Measurements from ENCODE around the gene KLF15. TPM values are rescaled to one million over a fixed set of nuclear protein-coding genes. Genes with fewer than 3 reads are reported as not detected.

The KLF15 gene
- total and polyA plus RNA-seq, 2 of the 4 experiments (the other 2 are of a cell fraction), result 0.18 to 0.24 TPM

- Histone ChIP-seq H3K56ac (ENCODE audit: extremely low read depth, insufficient read depth, low read length) (peak overlapping the region; percentile 77), H4K91ac (ENCODE audit: insufficient read depth, low read depth, low read length) (peak overlapping the region; percentile 92), H3K27ac (ENCODE audit: insufficient read depth, low read length) (peak overlapping the region; percentile 58), H3K18ac (ENCODE audit: low read depth, low read length) (peak overlapping the region; percentile 95; the same call in 1 of the 2 replicates), H2AK9ac (replicated peaks; ENCODE audit: low read depth, low read length, poor library complexity) (peak overlapping the region; percentile 1), H3K4me1 (ENCODE audit: control insufficient read depth, insufficient read depth, low read length) (peaks cover 14% of the 10 kb centered on the region), H2BK120ac (ENCODE audit: low read depth, low read length) (peak overlapping the region; percentile 94), H3K4me2 (ENCODE audit: low read depth, low read length) (peak overlapping the region; percentile 70; the same call in 1 of the 2 replicates), H3K23ac (ENCODE audit: low read depth, low read length) (peak overlapping the region; percentile 97), H2AK5ac (ENCODE audit: low read depth, low read length) (peak overlapping the region; percentile 78; the same call in 1 of the 2 replicates), H3K79me1 (ENCODE audit: low read depth in 1 of 2, low read length in 2 of 2) (no peaks in the 10 kb centered on the region), H3K4ac (ENCODE audit: low read depth, low read length) (peak overlapping the region; percentile 95), H3K36me3 (ENCODE audit: control insufficient read depth, insufficient read depth, low read length) (no peaks in the 10 kb centered on the region), H3K9me3 (ENCODE audit: control insufficient read depth, insufficient read depth, low read length) (peaks cover 4% of the 10 kb centered on the region; the same call in 1 of the 2 replicates), H4K8ac (ENCODE audit: low read depth in 2 of 2, low read length in 2 of 2) (peak overlapping the region; percentile 41 to 90; a peak in 3 of 4 replicates), H3K9ac (ENCODE audit: low read depth, low read length) (no peak overlapping the region), H2BK15ac (ENCODE audit: low read depth, low read length) (peak overlapping the region; percentile 93; the same call in 2 of the 3 replicates), H2BK20ac (ENCODE audit: low read depth, low read length) (peak overlapping the region; percentile 96), H4K20me1 (ENCODE audit: insufficient read depth, low read length) (no peaks in the 10 kb centered on the region), H2AFZ (replicated peaks; ENCODE audit: low read length, poor library complexity) (peak overlapping the region; percentile 73), H3K4me3 (ENCODE audit: insufficient read depth, low read depth, low read length) (no peak overlapping the region), H4K5ac (ENCODE audit: low read depth, low read length) (peak overlapping the region; percentile 97), H3K27me3 (ENCODE audit: control insufficient read depth, insufficient read depth, low read length) (no peaks in the 10 kb centered on the region), H2BK5ac (ENCODE audit: low read depth, low read length, poor library complexity, severe bottlenecking) (peak overlapping the region; percentile 98), H3K14ac (replicated peaks; ENCODE audit: low read depth, low read length) (peak overlapping the region; percentile 92), H3K9me1 (ENCODE audit: insufficient read depth, low read length) (peaks cover 13% of the 10 kb centered on the region)
- ChIA-PET CTCF (interaction anchor here (0.5 to 0.7 kb wide), 3 partner anchors 59 to 239 kb away, joined by 3 to 4 read pairs (median 3); no protein-coding TSS in a partner anchor), POLR2A (ENCODE audit: unreplicated experiment) (no interaction called here)
- dilution Hi-C loops (cut with HindIII; ENCODE audit: low sequenced_read_pairs, unreplicated experiment), result no loop called here
- no TSS peak for BruUV-seq (replicated peaks)
- TF ChIP-seq CEBPB (IDR thresholded peaks at IDR 0.05; ENCODE audit: low read depth, low read length), result no peak
- no peak for TF ChIP-seq FOS (IDR thresholded peaks at IDR 0.05; ENCODE audit: low read depth, low read length)
- TF ChIP-seq MXI1 (IDR thresholded peaks at IDR 0.05; ENCODE audit: borderline replicate concordance, low read depth, low read length), result no peak
- no peak for TF ChIP-seq RFX5 (IDR thresholded peaks at IDR 0.05; ENCODE audit: low read depth, low read length)
- TF ChIP-seq, protein P1, sequence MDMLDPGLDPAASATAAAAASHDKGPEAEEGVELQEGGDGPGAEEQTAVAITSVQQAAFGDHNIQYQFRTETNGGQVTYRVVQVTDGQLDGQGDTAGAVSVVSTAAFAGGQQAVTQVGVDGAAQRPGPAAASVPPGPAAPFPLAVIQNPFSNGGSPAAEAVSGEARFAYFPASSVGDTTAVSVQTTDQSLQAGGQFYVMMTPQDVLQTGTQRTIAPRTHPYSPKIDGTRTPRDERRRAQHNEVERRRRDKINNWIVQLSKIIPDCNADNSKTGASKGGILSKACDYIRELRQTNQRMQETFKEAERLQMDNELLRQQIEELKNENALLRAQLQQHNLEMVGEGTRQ (IDR thresholded peaks at IDR 0.05; ENCODE audit: low read depth, low read length), result no peak
- TF ChIP-seq SMC3 (IDR thresholded peaks at IDR 0.05; ENCODE audit: low read depth, low read length), result no peak
- TF ChIP-seq NFE2L2 (IDR thresholded peaks at IDR 0.05; ENCODE audit: low read depth, low read length), result no peak
- TF ChIP-seq BHLHE40 (IDR thresholded peaks at IDR 0.05; ENCODE audit: low read depth, low read length), result no peak
- TF ChIP-seq RAD21 (IDR thresholded peaks at IDR 0.05; ENCODE audit: low read length), result no peak
- no peak for TF ChIP-seq MAFK (IDR thresholded peaks at IDR 0.05; ENCODE audit: low read depth, low read length)
- TF ChIP-seq CHD1 (IDR thresholded peaks at IDR 0.05; ENCODE audit: low read depth, low read length), result no peak
- no peak for TF ChIP-seq MAZ (IDR thresholded peaks at IDR 0.05; ENCODE audit: borderline replicate concordance, low read depth, low read length)
- no peak for TF ChIP-seq RCOR1 (IDR thresholded peaks at IDR 0.05; ENCODE audit: insufficient replicate concordance, low read length)
- no peak for TF ChIP-seq POLR2A (IDR thresholded peaks at IDR 0.05; ENCODE audit: low read depth, low read length)
- TF ChIP-seq, protein P2, sequence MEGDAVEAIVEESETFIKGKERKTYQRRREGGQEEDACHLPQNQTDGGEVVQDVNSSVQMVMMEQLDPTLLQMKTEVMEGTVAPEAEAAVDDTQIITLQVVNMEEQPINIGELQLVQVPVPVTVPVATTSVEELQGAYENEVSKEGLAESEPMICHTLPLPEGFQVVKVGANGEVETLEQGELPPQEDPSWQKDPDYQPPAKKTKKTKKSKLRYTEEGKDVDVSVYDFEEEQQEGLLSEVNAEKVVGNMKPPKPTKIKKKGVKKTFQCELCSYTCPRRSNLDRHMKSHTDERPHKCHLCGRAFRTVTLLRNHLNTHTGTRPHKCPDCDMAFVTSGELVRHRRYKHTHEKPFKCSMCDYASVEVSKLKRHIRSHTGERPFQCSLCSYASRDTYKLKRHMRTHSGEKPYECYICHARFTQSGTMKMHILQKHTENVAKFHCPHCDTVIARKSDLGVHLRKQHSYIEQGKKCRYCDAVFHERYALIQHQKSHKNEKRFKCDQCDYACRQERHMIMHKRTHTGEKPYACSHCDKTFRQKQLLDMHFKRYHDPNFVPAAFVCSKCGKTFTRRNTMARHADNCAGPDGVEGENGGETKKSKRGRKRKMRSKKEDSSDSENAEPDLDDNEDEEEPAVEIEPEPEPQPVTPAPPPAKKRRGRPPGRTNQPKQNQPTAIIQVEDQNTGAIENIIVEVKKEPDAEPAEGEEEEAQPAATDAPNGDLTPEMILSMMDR (conservative IDR thresholded peaks at IDR 0.05; ENCODE audit: low read depth, low read length), result no peak
- no peak for TF ChIP-seq ELK1 (IDR thresholded peaks at IDR 0.05; ENCODE audit: borderline replicate concordance, low read depth, low read length)
- in situ Hi-C loops (cut with MboI; ENCODE audit: low sequenced_read_pairs), result no loop called here
- ATAC-seq (ENCODE audit: low read depth), result peak; percentile 87
- peak; percentile 52 for DNase-seq
- intact Hi-C loops (cut with micrococcal nuclease), result no loop called here
Measured at GRCh38 chr3:126305427-126305826, 51.8 kb downstream of the KLF15 start.
